SK-N-SH (cell line): ENCODE data around the gene WDHD1. TPM values are rescaled to one million over a fixed set of nuclear protein-coding genes. Genes with fewer than 3 reads are reported as not detected.
A peak's percentile ranks its signal among the peaks of the same experiment; 100 is the strongest.

Experiments used
- CTCF ChIA-PET: fragments of 300-600, 350-600 bp; formaldehyde crosslinking; extraction: SDS; loops from one replicate; lab custom pipeline; 2021; lab: Yijun Ruan, JAX
- POLR2A ChIA-PET: fragments of 350-600 bp; sonication (Branson Sonifier 250); formaldehyde crosslinking; extraction: SDS; loops from one replicate; lab custom pipeline; 2020; ENCODE audit warnings: antibody characterized with exemption, inconsistent platforms; lab: Yijun Ruan, JAX
- DNase-seq: peaks from one replicate; pipeline ENCODE4 v3.0.0; 2012
- H2AFZ ChIP-seq: fragments of 200-600 bp; sonication (generic); 2 replicates; pipeline ENCODE4 v1.8.1; 2016; ENCODE audit warnings: antibody characterized with exemption, mild to moderate bottlenecking, low read depth
- H3F3A ChIP-seq: fragments of 200-600 bp; sonication (generic); replicated peaks from 2 replicates; pipeline ENCODE3; 2016; ENCODE audit warnings: antibody characterized with exemption, mild to moderate bottlenecking; ENCODE audit not compliant: insufficient read depth
- H3K27ac ChIP-seq, 2 experiments: fragments of 200-500 bp in 1 of 2; fragments of 200-600 bp in 1 of 2; sonication (Bioruptor generic) in 1 of 2; sonication (generic), shearing (Covaris generic) in 1 of 2; 2 replicates each; pipeline versions ENCODE4 v1.5.1 to v1.6.1; 2014 to 2016; ENCODE audit warnings: low read depth in 2 of 2, inconsistent platforms in 1 of 2, low read length in 1 of 2, mild to moderate bottlenecking in 1 of 2, mixed read lengths in 1 of 2
- H3K27me3 ChIP-seq: fragments of 200-600 bp; sonication (generic), shearing (Covaris generic); 2 replicates; pipeline ENCODE4 v1.6.1; 2016; ENCODE audit warnings: mixed run types; ENCODE audit not compliant: insufficient read depth
- H3K36me3 ChIP-seq, 2 experiments: fragments of 200-500 bp in 1 of 2; fragments of 200-600 bp in 1 of 2; sonication (Bioruptor generic) in 1 of 2; sonication (generic) in 1 of 2; replicated peaks in 1 of 2; 2 replicates each; pipeline versions ENCODE3 to v1.5.1; 2014 to 2016; ENCODE audit warnings: low read length in 1 of 2, mild to moderate bottlenecking in 1 of 2; ENCODE audit not compliant: insufficient read depth in 2 of 2, control insufficient read depth in 1 of 2
- H3K4me1 ChIP-seq, 2 experiments: fragments of 200-500 bp in 1 of 2; fragments of 200-600 bp in 1 of 2; sonication (Bioruptor generic) in 1 of 2; sonication (generic), shearing (Covaris generic) in 1 of 2; 2 replicates each; pipeline versions ENCODE4 v1.5.1 to v1.6.1; 2014 to 2016; ENCODE audit warnings: low read depth in 1 of 2, low read length in 1 of 2, mixed run types in 1 of 2; ENCODE audit not compliant: insufficient read depth in 2 of 2, control insufficient read depth in 1 of 2
- H3K4me2 ChIP-seq: fragments of 200-600 bp; sonication (generic), shearing (Covaris generic); 2 replicates; pipeline ENCODE4 v1.6.1; 2017; ENCODE audit warnings: mixed run types
- H3K4me3 ChIP-seq, 2 experiments: fragments of 200-500 bp in 1 of 2; fragments of 200-600 bp in 1 of 2; sonication (Bioruptor generic) in 1 of 2; sonication (generic), shearing (Covaris generic) in 1 of 2; 2 replicates each; pipeline versions ENCODE4 v1.5.1 to v1.8.1; 2014 to 2016; ENCODE audit warnings: low read depth in 2 of 2, inconsistent platforms in 1 of 2, low read length in 1 of 2, mild to moderate bottlenecking in 1 of 2, mixed read lengths in 1 of 2, moderate library complexity in 1 of 2
- H3K79me2 ChIP-seq: fragments of 200-600 bp; sonication (generic); 2 replicates; pipeline ENCODE4 v1.8.1; 2017; ENCODE audit warnings: mild to moderate bottlenecking; ENCODE audit not compliant: insufficient read depth
- H3K9ac ChIP-seq: fragments of 200-600 bp; sonication (generic); 2 replicates; pipeline ENCODE4 v1.6.1; 2017; ENCODE audit warnings: mixed run types
- H3K9me2 ChIP-seq: fragments of 200-600 bp; sonication (generic); 2 replicates; pipeline ENCODE4 v1.6.1; 2017; ENCODE audit warnings: mixed run types
- H3K9me3 ChIP-seq: fragments of 200-600 bp; sonication (generic); 2 replicates; pipeline ENCODE4 v1.6.1; 2017; ENCODE audit warnings: mixed run types, mild to moderate bottlenecking, moderate library complexity
- H4K20me1 ChIP-seq: fragments of 200-600 bp; sonication (generic); 2 replicates; pipeline ENCODE4 v1.6.1; 2017; ENCODE audit warnings: mild to moderate bottlenecking, mixed run types; ENCODE audit not compliant: insufficient read depth
- EP300 ChIP-seq, 2 experiments: IDR thresholded peaks; 2 replicates each; pipeline versions ENCODE4 v1.4.0 to v1.6.1; 2012; ENCODE audit warnings: borderline replicate concordance in 1 of 2, low read depth in 1 of 2, low read length in 1 of 2
- FOSL2 ChIP-seq: IDR thresholded peaks from 2 replicates; pipeline ENCODE4 v1.4.0; 2012; ENCODE audit warnings: low read depth, mild to moderate bottlenecking, moderate library complexity, borderline replicate concordance
- FOXJ3 ChIP-seq: sonication (generic); formaldehyde crosslinking; IDR thresholded peaks from 2 replicates; pipeline ENCODE4 v1.5.1; 2020; ENCODE audit warnings: mild to moderate bottlenecking, missing genetic modification reagents
- GATA2 ChIP-seq: sonication (generic); formaldehyde crosslinking; IDR thresholded peaks from 2 replicates; pipeline ENCODE4 v1.5.0; 2020; ENCODE audit warnings: mild to moderate bottlenecking, missing genetic modification reagents
- IRF3 ChIP-seq: fragments of 150-350 bp; IDR thresholded peaks from 2 replicates; pipeline ENCODE4 v1.6.1; 2016; ENCODE audit warnings: mild to moderate bottlenecking, low read depth, low read length
- JUND ChIP-seq: IDR thresholded peaks from 2 replicates; pipeline ENCODE4 v1.4.0; 2012
- MAX ChIP-seq: IDR thresholded peaks from 2 replicates; pipeline ENCODE4 v1.4.0; 2012; ENCODE audit warnings: low read depth
- MEF2A ChIP-seq: IDR thresholded peaks from 2 replicates; pipeline ENCODE4 v1.4.0; 2012; ENCODE audit warnings: low read depth, borderline replicate concordance
- NFIC ChIP-seq: IDR thresholded peaks from 2 replicates; pipeline ENCODE4 v1.4.0; 2012; ENCODE audit warnings: borderline replicate concordance
- PBX3 ChIP-seq: IDR thresholded peaks from 2 replicates; pipeline ENCODE4; 2012
- RFX5 ChIP-seq: IDR thresholded peaks from 2 replicates; pipeline ENCODE4 v1.6.1; 2012; ENCODE audit warnings: mild to moderate bottlenecking, improper control_type of control experiment, low read length
- TAF1 ChIP-seq: IDR thresholded peaks from 2 replicates; pipeline ENCODE4 v1.6.1; 2012; ENCODE audit warnings: low read depth, mild to moderate bottlenecking, low read length, moderate library complexity, borderline replicate concordance
- TCF12 ChIP-seq: IDR thresholded peaks from 2 replicates; pipeline ENCODE4 v1.4.0; 2012
- USF2 ChIP-seq: fragments of 150-350 bp; IDR thresholded peaks from 2 replicates; pipeline ENCODE4 v1.6.1; 2017; ENCODE audit warnings: antibody characterized with exemption, low read length, low read depth, borderline replicate concordance
- WGBS: methylation state at CpG from one replicate; pipeline ENCODE4 v1.1.6; 2017; ENCODE audit warnings: low lambda C conversion rate; 5-methylcytosine and 5-hydroxymethylcytosine counted together
- polyA plus RNA-seq, 3 experiments: library from polyadenylated mRNA; depleted of rRNA; stranded (reverse); fragments of >200 nt; gene quantifications; 2 replicates each; pipeline ENCODE4 v1.2.3, GENCODE V29; 2012

The WDHD1 gene
- polyA plus RNA-seq, 1 of the 3 experiments (the other 2 are of a cell fraction) = 2.9 TPM

GRCh38 chr14:55073856-55074255, 47.0 kb upstream of the WDHD1 start:
- POLR2A ChIA-PET = no interaction called here
- Histone ChIP-seq H3F3A (peaks cover 38% of the 10 kb centered on the region), H3K79me2 (no peaks in the 10 kb centered on the region; the same call in 1 of the 2 replicates), H3K27me3 (no peaks in the 10 kb centered on the region), H2AFZ (no peak overlapping the region), H3K9ac (no peak overlapping the region; the same call in 1 of the 2 replicates), H3K4me1 (peaks cover 8 to 22% of the 10 kb centered on the region in 2 experiments; a peak in 3 of 4 replicates), H3K4me3 (no peak overlapping the region), H3K9me2 (no peaks in the 10 kb centered on the region), H3K4me2 (peak overlapping the region; percentile 55; the same call in 1 of the 2 replicates), H3K27ac (peak overlapping the region in 1 of 2 experiments; percentile 93; a peak in 2 of 4 replicates), H4K20me1 (no peaks in the 10 kb centered on the region), H3K9me3 (no peaks in the 10 kb centered on the region), H3K36me3 (peaks cover 8 to 12% of the 10 kb centered on the region in 2 experiments)
- CTCF ChIA-PET = no interaction called here
- DNase-seq = no peak
- no peak for TF ChIP-seq EP300 (IDR thresholded peaks at IDR 0.05; ENCODE audit: borderline replicate concordance in 1 of 2, low read depth in 1 of 2, low read length in 1 of 2)
- no peak for TF ChIP-seq MAX
- TF ChIP-seq MEF2A = no peak
- peak; percentile 33; the same call in 1 of the 2 replicates for TF ChIP-seq NFIC
- no peak for TF ChIP-seq USF2
- no peak for TF ChIP-seq GATA2 (CRISPR knock-in tag)
- no peak for TF ChIP-seq FOXJ3
- TF ChIP-seq TAF1 = 0 out of 2 replicates have a peak, but pooled peaks have one; percentile 24
- WGBS = 46% methylated on average over 2 of the region's 2 CpGs

- H2AFZ ChIP-seq = no peak overlapping the region
- TF ChIP-seq NFIC = no peak
- no peak for TF ChIP-seq IRF3
- TF ChIP-seq TAF1 = no peak
- 0 out of 2 replicates have a peak, but pooled peaks have one; percentile 9 for TF ChIP-seq JUND
- TF ChIP-seq PBX3 = 0 out of 2 replicates have a peak, but pooled peaks have one; percentile 16
- peak; percentile 14; the same call in 1 of the 2 replicates for TF ChIP-seq TCF12
- TF ChIP-seq RFX5 = no peak
- peak; percentile 52; the same call in 1 of the 2 replicates for TF ChIP-seq FOSL2
- TF ChIP-seq, all 33 proteins: peak for 4
- peaks cover 51% of the 10 kb centered on the region for H3F3A ChIP-seq
- no peaks in the 10 kb centered on the region for H3K9me2 ChIP-seq
- H3K4me2 ChIP-seq = peak overlapping the region; percentile 44
- H3K9ac ChIP-seq = peak overlapping the region; percentile 71
- DNase-seq = no peak
- peaks cover 15% of the 10 kb centered on the region; the same call in 1 of the 2 replicates for H3K79me2 ChIP-seq
- no peaks in the 10 kb centered on the region for H3K27me3 ChIP-seq
- 56% methylated on average over 10 of the region's 10 CpGs for WGBS
- peak overlapping the region; percentile 17 to 93; a peak in 3 of 4 replicates for H3K27ac ChIP-seq
- H4K20me1 ChIP-seq = no peaks in the 10 kb centered on the region
- H3K4me3 ChIP-seq = no peak overlapping the region
- H3K9me3 ChIP-seq = no peaks in the 10 kb centered on the region
- peaks cover 17 to 24% of the 10 kb centered on the region in 2 experiments for H3K36me3 ChIP-seq
- ChIA-PET POLR2A (interaction anchor here (0.6 to 1.7 kb wide), 3 partner anchors 21 to 162 kb away, joined by 3 to 4 read pairs (median 4); partner anchors contain the start of gene MAPK1IP1L), CTCF (interaction anchor here (0.8 to 2.2 kb wide), 5 partner anchors 17 to 89 kb away, joined by 3 to 13 read pairs (median 7); partner anchors contain the start of gene MAPK1IP1L)
- H3K4me1 ChIP-seq = peaks cover 8 to 22% of the 10 kb centered on the region in 2 experiments; a peak in 3 of 4 replicates
Observed at GRCh38 chr14:55071870-55072640, 45.2 kb upstream of the WDHD1 start.
